ENCODE data around the gene TPK1.

DNA sequence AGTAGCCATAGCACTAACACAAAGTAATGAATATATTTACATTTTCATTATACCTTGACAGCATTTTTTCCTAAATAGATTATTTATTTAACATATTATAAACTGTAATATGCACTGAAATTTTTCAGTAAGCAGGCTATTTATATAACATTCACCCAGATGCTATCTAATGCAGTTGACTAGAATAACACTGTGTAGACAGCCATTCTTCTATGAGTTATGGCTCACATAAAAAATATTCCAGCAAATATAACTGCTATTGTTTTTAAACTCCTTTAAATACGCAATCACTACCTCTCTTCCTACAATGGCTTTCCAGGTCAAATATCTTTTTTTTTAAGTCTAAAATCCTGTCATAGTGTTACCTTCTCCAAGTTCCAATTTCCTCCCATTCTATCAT is 21.6 kb downstream of the TPK1 start:
- TF ChIP-seq, protein P1, sequence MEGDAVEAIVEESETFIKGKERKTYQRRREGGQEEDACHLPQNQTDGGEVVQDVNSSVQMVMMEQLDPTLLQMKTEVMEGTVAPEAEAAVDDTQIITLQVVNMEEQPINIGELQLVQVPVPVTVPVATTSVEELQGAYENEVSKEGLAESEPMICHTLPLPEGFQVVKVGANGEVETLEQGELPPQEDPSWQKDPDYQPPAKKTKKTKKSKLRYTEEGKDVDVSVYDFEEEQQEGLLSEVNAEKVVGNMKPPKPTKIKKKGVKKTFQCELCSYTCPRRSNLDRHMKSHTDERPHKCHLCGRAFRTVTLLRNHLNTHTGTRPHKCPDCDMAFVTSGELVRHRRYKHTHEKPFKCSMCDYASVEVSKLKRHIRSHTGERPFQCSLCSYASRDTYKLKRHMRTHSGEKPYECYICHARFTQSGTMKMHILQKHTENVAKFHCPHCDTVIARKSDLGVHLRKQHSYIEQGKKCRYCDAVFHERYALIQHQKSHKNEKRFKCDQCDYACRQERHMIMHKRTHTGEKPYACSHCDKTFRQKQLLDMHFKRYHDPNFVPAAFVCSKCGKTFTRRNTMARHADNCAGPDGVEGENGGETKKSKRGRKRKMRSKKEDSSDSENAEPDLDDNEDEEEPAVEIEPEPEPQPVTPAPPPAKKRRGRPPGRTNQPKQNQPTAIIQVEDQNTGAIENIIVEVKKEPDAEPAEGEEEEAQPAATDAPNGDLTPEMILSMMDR (IDR thresholded peaks at IDR 0.05): no peak
- no peak for TF ChIP-seq POLR2A (IDR thresholded peaks at IDR 0.05)
